Duodenal mucosa (tissue), 2 donors: ENCODE data around the gene IMPA2.

Source experiments
- H3K27ac ChIP-seq: one replicate; pipeline ENCODE4 v1.7.0; 2013; ENCODE audit warnings: low read depth, low read length
- H3K27me3 ChIP-seq, 2 donors: one replicate each; pipeline ENCODE4 v1.7.0; 2013; ENCODE audit warnings: low read length in 2 of 2, control low read depth in 1 of 2; ENCODE audit not compliant: insufficient read depth in 2 of 2, control insufficient read depth in 1 of 2
- H3K36me3 ChIP-seq, 2 donors: one replicate each; pipeline ENCODE4 v1.7.0; 2013; ENCODE audit warnings: low read length in 2 of 2, control low read depth in 1 of 2; ENCODE audit not compliant: insufficient read depth in 2 of 2, control insufficient read depth in 1 of 2
- H3K4me1 ChIP-seq, 2 donors: one replicate each; pipeline ENCODE4 v1.7.0; 2013; ENCODE audit warnings: low read length in 2 of 2, control low read depth in 1 of 2; ENCODE audit not compliant: insufficient read depth in 2 of 2, control insufficient read depth in 1 of 2
- H3K4me3 ChIP-seq, 2 donors: one replicate each; pipeline ENCODE4 v1.7.0; 2013; ENCODE audit warnings: low read length in 2 of 2, low read depth in 1 of 2
- H3K9ac ChIP-seq, 2 donors: one replicate each; pipeline ENCODE4 v1.7.0; 2013; ENCODE audit warnings: low read length in 2 of 2, low read depth in 1 of 2
- H3K9me3 ChIP-seq, 2 donors: one replicate each; pipeline ENCODE4 v1.7.0; 2013; ENCODE audit warnings: low read length in 2 of 2, control low read depth in 1 of 2; ENCODE audit not compliant: control insufficient read depth in 1 of 2

IMPA2 gene

GRCh38 chr18:12005538-12006487 lies 24.5 kb downstream of the IMPA2 start:
- Histone ChIP-seq H3K36me3 (peaks cover 0 to 17% of the 10 kb centered on the region in 2 donors), H3K4me1 (peaks cover 37% of the 10 kb centered on the region in 2 donors), H3K27ac (peak overlapping the region; percentile 89), H3K4me3 (peak overlapping the region in 1 of 2 donors; percentile 3), H3K9ac (peak overlapping the region; percentile 57 to 64), H3K27me3 (no peaks in the 10 kb centered on the region), H3K9me3 (no peaks in the 10 kb centered on the region)

- H3K27me3 ChIP-seq: no peaks in the 10 kb centered on the region
- no peaks in the 10 kb centered on the region for H3K9me3 ChIP-seq
- H3K27ac ChIP-seq: peak overlapping the region; percentile 83
- no peak overlapping the region for H3K4me3 ChIP-seq
- H3K36me3 ChIP-seq: peaks cover 0 to 24% of the 10 kb centered on the region in 2 donors
- peak overlapping the region; percentile 57 to 64 for H3K9ac ChIP-seq
- H3K4me1 ChIP-seq: peaks cover 31 to 37% of the 10 kb centered on the region in 2 donors
Measured at GRCh38 chr18:12006488-12006840, 25.2 kb downstream of the IMPA2 start.

GRCh38 chr18:12007063-12007462 lies 25.8 kb downstream of the IMPA2 start:
- Histone ChIP-seq H3K27ac (no peak overlapping the region), H3K4me1 (peaks cover 27 to 37% of the 10 kb centered on the region in 2 donors), H3K4me3 (no peak overlapping the region), H3K27me3 (no peaks in the 10 kb centered on the region), H3K36me3 (peaks cover 0 to 27% of the 10 kb centered on the region in 2 donors), H3K9ac (no peak overlapping the region), H3K9me3 (no peaks in the 10 kb centered on the region)

- Histone ChIP-seq H3K4me3 (peak overlapping the region; percentile 2 to 50), H3K4me1 (peaks cover 27 to 37% of the 10 kb centered on the region in 2 donors), H3K36me3 (peaks cover 0 to 36% of the 10 kb centered on the region in 2 donors), H3K27ac (peak overlapping the region; percentile 82), H3K27me3 (no peaks in the 10 kb centered on the region), H3K9me3 (no peaks in the 10 kb centered on the region), H3K9ac (peak overlapping the region; percentile 34 to 43)
Measured at GRCh38 chr18:12008181-12008767, 27.0 kb downstream of the IMPA2 start.

GRCh38 chr18:12008842-12009580 lies 27.7 kb downstream of the IMPA2 start:
- Histone ChIP-seq H3K27me3 (no peaks in the 10 kb centered on the region), H3K9me3 (no peaks in the 10 kb centered on the region), H3K4me1 (peaks cover 27 to 37% of the 10 kb centered on the region in 2 donors), H3K9ac (peak overlapping the region; percentile 34 to 43), H3K36me3 (peaks cover 0 to 36% of the 10 kb centered on the region in 2 donors), H3K27ac (peak overlapping the region; percentile 82), H3K4me3 (peak overlapping the region; percentile 2 to 50)

GRCh38 chr18:12009581-12010140 lies 28.4 kb downstream of the IMPA2 start:
- Histone ChIP-seq H3K27ac (no peak overlapping the region), H3K4me3 (no peak overlapping the region), H3K9me3 (no peaks in the 10 kb centered on the region), H3K9ac (no peak overlapping the region), H3K27me3 (no peaks in the 10 kb centered on the region), H3K36me3 (peaks cover 0 to 42% of the 10 kb centered on the region in 2 donors), H3K4me1 (peaks cover 30 to 40% of the 10 kb centered on the region in 2 donors)

GRCh38 chr18:12010187-12010802 lies 29.0 kb downstream of the IMPA2 start:
- peaks cover 37 to 40% of the 10 kb centered on the region in 2 donors for H3K4me1 ChIP-seq
- H3K27ac ChIP-seq: no peak overlapping the region
- H3K4me3 ChIP-seq: no peak overlapping the region
- no peaks in the 10 kb centered on the region for H3K9me3 ChIP-seq
- H3K36me3 ChIP-seq: peaks cover 0 to 39% of the 10 kb centered on the region in 2 donors
- no peaks in the 10 kb centered on the region for H3K27me3 ChIP-seq
- H3K9ac ChIP-seq: peak overlapping the region in 1 of 2 donors; percentile 40

GRCh38 chr18:12011199-12011956 lies 30.1 kb downstream of the IMPA2 start:
- Histone ChIP-seq H3K4me1 (peaks cover 38 to 40% of the 10 kb centered on the region in 2 donors), H3K9ac (no peak overlapping the region), H3K36me3 (peaks cover 0 to 39% of the 10 kb centered on the region in 2 donors), H3K27ac (no peak overlapping the region), H3K4me3 (no peak overlapping the region), H3K27me3 (no peaks in the 10 kb centered on the region), H3K9me3 (no peaks in the 10 kb centered on the region)

- H3K4me3 ChIP-seq: no peak overlapping the region
- no peak overlapping the region for H3K27ac ChIP-seq
- peaks cover 0 to 38% of the 10 kb centered on the region in 2 donors for H3K36me3 ChIP-seq
- H3K4me1 ChIP-seq: peaks cover 36 to 38% of the 10 kb centered on the region in 2 donors
- no peaks in the 10 kb centered on the region for H3K27me3 ChIP-seq
- H3K9me3 ChIP-seq: no peaks in the 10 kb centered on the region
- no peak overlapping the region for H3K9ac ChIP-seq
Measured at GRCh38 chr18:12011957-12012549, 30.7 kb downstream of the IMPA2 start.
